Testis (tissue), 2 donors: ENCODE measurements around the gene CYB561A3.

Experiments used
- POLR2A ChIP-seq: fragments of 450-650 bp; IDR thresholded peaks from one replicate; pipeline ENCODE4 v1.6.1; 2017; ENCODE audit warnings: antibody characterized with exemption, mild to moderate bottlenecking, moderate library complexity
- TF ChIP-seq, protein P1 (sequence below), 3 experiments: fragments of 450-650 bp in 2 of 3; fragments of 200-600 bp in 1 of 3; sonication (generic) in 1 of 3; IDR thresholded peaks; one replicate each; pipeline ENCODE4 v1.5.1; 2016 to 2019; ENCODE audit warnings: antibody characterized with exemption in 3 of 3, mild to moderate bottlenecking in 2 of 3, moderate library complexity in 1 of 3

DNA sequence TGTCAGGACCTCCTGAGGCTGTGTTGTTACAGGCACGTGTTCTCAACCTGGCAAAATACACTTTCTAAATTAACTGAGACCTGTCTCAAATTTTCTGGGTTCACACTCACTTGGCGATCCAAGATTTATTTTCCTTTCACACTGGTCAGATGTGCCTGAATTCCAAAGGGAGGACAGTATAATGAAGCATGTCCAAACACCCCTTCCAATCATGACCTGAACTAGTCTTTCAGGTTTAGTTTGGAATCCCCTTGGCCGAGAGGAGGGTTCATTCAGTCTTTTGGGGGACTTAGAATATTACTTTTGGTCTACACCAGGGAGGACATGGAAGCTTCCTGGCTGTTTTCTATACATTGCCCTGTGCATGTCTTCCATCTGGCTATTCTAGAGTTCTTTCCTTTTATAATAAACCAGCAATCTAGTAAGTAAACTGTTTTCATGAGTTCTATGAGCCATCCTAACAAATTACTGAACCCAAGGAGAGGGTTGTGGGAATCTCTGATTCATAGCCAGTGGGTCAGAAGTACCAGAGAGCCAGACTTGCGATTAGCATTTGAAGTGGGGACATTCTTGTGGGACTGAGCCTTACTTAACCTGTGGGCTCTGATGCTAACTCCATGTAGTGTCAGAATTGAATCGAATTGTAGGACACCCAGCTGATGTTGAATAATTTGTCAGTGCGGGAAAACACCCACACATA is 15.9 kb upstream of the CYB561A3 start:
- TF ChIP-seq POLR2A: no peak
- TF ChIP-seq, protein P1, sequence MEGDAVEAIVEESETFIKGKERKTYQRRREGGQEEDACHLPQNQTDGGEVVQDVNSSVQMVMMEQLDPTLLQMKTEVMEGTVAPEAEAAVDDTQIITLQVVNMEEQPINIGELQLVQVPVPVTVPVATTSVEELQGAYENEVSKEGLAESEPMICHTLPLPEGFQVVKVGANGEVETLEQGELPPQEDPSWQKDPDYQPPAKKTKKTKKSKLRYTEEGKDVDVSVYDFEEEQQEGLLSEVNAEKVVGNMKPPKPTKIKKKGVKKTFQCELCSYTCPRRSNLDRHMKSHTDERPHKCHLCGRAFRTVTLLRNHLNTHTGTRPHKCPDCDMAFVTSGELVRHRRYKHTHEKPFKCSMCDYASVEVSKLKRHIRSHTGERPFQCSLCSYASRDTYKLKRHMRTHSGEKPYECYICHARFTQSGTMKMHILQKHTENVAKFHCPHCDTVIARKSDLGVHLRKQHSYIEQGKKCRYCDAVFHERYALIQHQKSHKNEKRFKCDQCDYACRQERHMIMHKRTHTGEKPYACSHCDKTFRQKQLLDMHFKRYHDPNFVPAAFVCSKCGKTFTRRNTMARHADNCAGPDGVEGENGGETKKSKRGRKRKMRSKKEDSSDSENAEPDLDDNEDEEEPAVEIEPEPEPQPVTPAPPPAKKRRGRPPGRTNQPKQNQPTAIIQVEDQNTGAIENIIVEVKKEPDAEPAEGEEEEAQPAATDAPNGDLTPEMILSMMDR (IDR thresholded peaks at IDR 0.05): no peak
